Measurements from ENCODE around the gene PRORP.

- TF ChIP-seq CTCF (IDR thresholded peaks at IDR 0.05) (no peak), EZH2 (IDR thresholded peaks at IDR 0.05) (no peak)
Observed at GRCh38 chr14:35140718-35141581, 18.6 kb downstream of the PRORP start.

All from neural progenitor cell (in vitro differentiated cells).